ENCODE data around the gene RAP1GAP. TPM values are rescaled to one million over a fixed set of nuclear protein-coding genes. Genes with fewer than 3 reads are reported as not detected.

Gene RAP1GAP
- total RNA-seq, 1 experiment from 2014 or later = 0.17 TPM

- DNase-seq (ENCODE audit: extremely low read depth, low read depth) = no peak
These were observed 38.4 kb downstream of the RAP1GAP start for GRCh38 chr1:21630571-21631343.

- DNase-seq (ENCODE audit: extremely low read depth, low read depth) = no peak
These were observed 39.2 kb downstream of the RAP1GAP start for GRCh38 chr1:21629971-21630370.

GRCh38 chr1:21628798-21629393, 40.3 kb downstream of the RAP1GAP start:
- DNase-seq (ENCODE audit: extremely low read depth, low read depth) = no peak

- DNase-seq (ENCODE audit: extremely low read depth, low read depth) = no peak
These were observed 42.2 kb downstream of the RAP1GAP start for GRCh38 chr1:21626921-21627339.

- no peak for DNase-seq (ENCODE audit: extremely low read depth, low read depth)
These were observed 43.6 kb downstream of the RAP1GAP start for GRCh38 chr1:21625390-21626190.

GRCh38 chr1:21624571-21625389, 44.4 kb downstream of the RAP1GAP start:
- no peak for DNase-seq (ENCODE audit: extremely low read depth, low read depth)

GRCh38 chr1:21623410-21623961, 45.7 kb downstream of the RAP1GAP start:
- DNase-seq (ENCODE audit: extremely low read depth, low read depth) = no peak

- DNase-seq (ENCODE audit: extremely low read depth, low read depth) = peak; percentile 22
These were observed 46.5 kb downstream of the RAP1GAP start for GRCh38 chr1:21622466-21623315.

GRCh38 chr1:21621761-21622436, 47.3 kb downstream of the RAP1GAP start:
- no peak for DNase-seq (ENCODE audit: extremely low read depth, low read depth)

- DNase-seq (ENCODE audit: extremely low read depth, low read depth) = no peak
These were observed 48.1 kb downstream of the RAP1GAP start for GRCh38 chr1:21621051-21621450.

GRCh38 chr1:21620496-21620895, 48.7 kb downstream of the RAP1GAP start:
- DNase-seq (ENCODE audit: extremely low read depth, low read depth) = no peak

- DNase-seq (ENCODE audit: extremely low read depth, low read depth) = no peak
These were observed 49.1 kb downstream of the RAP1GAP start for GRCh38 chr1:21620011-21620410.

- DNase-seq (ENCODE audit: extremely low read depth, low read depth) = no peak
These were observed 49.7 kb downstream of the RAP1GAP start for GRCh38 chr1:21619375-21619947.

- no peak for DNase-seq (ENCODE audit: extremely low read depth, low read depth)
These were observed 50.4 kb downstream of the RAP1GAP start for GRCh38 chr1:21618561-21619374.

- DNase-seq (ENCODE audit: extremely low read depth, low read depth) = no peak
These were observed 51.1 kb downstream of the RAP1GAP start for GRCh38 chr1:21618059-21618458.

- DNase-seq (ENCODE audit: extremely low read depth, low read depth) = no peak
These were observed 51.9 kb downstream of the RAP1GAP start for GRCh38 chr1:21617126-21617738.

GRCh38 chr1:21616372-21616771, 52.8 kb downstream of the RAP1GAP start:
- DNase-seq (ENCODE audit: extremely low read depth, low read depth) = no peak

Measured in NCI-H460 (cell line).